SH-SY5Y (cell line): ENCODE measurements around the gene BIN1.

Experiments used
- GATA2 ChIP-seq: IDR thresholded peaks from 2 replicates; pipeline ENCODE4 v1.6.1; 2011; ENCODE audit warnings: mild to moderate bottlenecking, low read depth, low read length
- GATA3 ChIP-seq: IDR thresholded peaks from 2 replicates; pipeline ENCODE4 v1.6.1; 2011; ENCODE audit warnings: low read depth, mild to moderate bottlenecking, low read length, moderate library complexity

DNA sequence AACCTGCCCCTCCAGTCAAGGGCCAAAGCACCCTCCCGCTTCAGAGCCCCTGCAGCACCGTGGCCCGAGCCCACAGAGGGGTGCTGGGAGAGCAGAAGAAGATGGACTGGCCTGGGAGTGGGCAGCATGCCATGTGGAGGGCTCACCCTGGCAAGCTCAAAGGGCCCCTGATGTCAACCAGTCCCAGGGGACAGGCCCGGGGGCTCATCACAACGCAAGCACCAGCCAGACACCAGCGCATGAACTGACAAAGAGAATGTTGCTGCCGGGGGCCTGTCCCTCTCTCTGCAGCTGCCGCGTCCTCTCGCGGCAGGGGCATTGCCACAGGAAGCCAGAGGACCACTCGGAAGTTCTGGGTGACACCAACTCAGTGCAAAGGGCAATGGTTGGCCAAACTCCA lies 30.3 kb upstream of the BIN1 start:
- no peak for TF ChIP-seq GATA3
- no peak for TF ChIP-seq GATA2
